CD4-positive, alpha-beta T cell treated with Interleukin-17A for 4 hours (primary cell): ENCODE measurements around the gene ZNF80.
A peak's percentile ranks its signal among the peaks of the same experiment; 100 is the strongest.

Experiments
- DNase-seq: peaks from one replicate; pipeline ENCODE4 v3.0.0-alpha.2; 2020; ENCODE audit warnings: mixed read lengths

Gene ZNF80

GRCh38 chr3:114218578-114219185 lies 18.7 kb downstream of the ZNF80 start:
- DNase-seq: peak; percentile 32

GRCh38 chr3:114218006-114218405 lies 19.4 kb downstream of the ZNF80 start:
- no peak for DNase-seq

- DNase-seq: no peak
Measured at GRCh38 chr3:114217266-114217665, 20.1 kb downstream of the ZNF80 start.

- no peak for DNase-seq
Measured at GRCh38 chr3:114216186-114216970, 21.0 kb downstream of the ZNF80 start.

- DNase-seq: peak; percentile 57
Measured at GRCh38 chr3:114214542-114215341, 22.6 kb downstream of the ZNF80 start.

- DNase-seq: peak; percentile 82
Measured at GRCh38 chr3:114213627-114214541, 23.5 kb downstream of the ZNF80 start.

GRCh38 chr3:114213292-114213626 lies 24.1 kb downstream of the ZNF80 start:
- no peak for DNase-seq

GRCh38 chr3:114212646-114213045 lies 24.7 kb downstream of the ZNF80 start:
- no peak for DNase-seq

GRCh38 chr3:114207768-114208167 lies 29.6 kb downstream of the ZNF80 start:
- DNase-seq: no peak

- DNase-seq: no peak
Measured at GRCh38 chr3:114206342-114206741, 31.0 kb downstream of the ZNF80 start.

GRCh38 chr3:114205541-114205940 lies 31.8 kb downstream of the ZNF80 start:
- no peak for DNase-seq

- DNase-seq: no peak
Measured at GRCh38 chr3:114194750-114195149, 42.6 kb downstream of the ZNF80 start.

GRCh38 chr3:114192136-114192535 lies 45.2 kb downstream of the ZNF80 start:
- no peak for DNase-seq

- DNase-seq: no peak
Measured at GRCh38 chr3:114186501-114186900, 50.9 kb downstream of the ZNF80 start.
